ENCODE results near the gene BST2.

BST2 gene

DNA sequence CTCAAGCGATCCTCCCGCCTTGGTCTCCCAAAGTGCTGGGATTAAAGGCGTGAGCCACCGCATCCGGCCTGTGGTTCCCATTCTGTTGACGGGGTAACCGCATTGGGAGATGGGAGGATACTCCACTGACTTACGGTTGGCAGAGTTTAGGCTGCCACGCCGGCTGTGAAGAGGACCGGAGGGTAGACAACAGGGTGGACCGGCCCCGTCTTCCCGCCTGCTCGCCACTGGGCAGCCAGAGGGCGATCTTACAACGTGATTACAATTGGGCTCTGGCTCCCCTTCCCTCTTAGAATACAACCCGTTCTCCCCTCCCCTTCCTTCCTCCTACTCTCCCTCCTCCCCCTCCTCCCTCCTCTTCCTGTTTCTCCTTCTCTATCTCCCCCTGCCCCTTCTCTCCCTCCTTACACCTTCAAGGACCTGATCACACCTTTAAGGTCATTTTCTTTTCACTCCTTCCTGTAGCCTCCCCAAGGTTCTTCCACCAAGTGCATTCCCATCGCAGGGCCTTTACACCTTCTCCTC is 10.5 kb downstream of the BST2 start:
- ATAC-seq: no peak
- TF ChIP-seq, protein P1, sequence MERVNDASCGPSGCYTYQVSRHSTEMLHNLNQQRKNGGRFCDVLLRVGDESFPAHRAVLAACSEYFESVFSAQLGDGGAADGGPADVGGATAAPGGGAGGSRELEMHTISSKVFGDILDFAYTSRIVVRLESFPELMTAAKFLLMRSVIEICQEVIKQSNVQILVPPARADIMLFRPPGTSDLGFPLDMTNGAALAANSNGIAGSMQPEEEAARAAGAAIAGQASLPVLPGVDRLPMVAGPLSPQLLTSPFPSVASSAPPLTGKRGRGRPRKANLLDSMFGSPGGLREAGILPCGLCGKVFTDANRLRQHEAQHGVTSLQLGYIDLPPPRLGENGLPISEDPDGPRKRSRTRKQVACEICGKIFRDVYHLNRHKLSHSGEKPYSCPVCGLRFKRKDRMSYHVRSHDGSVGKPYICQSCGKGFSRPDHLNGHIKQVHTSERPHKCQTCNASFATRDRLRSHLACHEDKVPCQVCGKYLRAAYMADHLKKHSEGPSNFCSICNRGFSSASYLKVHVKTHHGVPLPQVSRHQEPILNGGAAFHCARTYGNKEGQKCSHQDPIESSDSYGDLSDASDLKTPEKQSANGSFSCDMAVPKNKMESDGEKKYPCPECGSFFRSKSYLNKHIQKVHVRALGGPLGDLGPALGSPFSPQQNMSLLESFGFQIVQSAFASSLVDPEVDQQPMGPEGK (CRISPR knock-in tag; IDR thresholded peaks at IDR 0.05; ENCODE audit: borderline replicate concordance): no peak
- TF ChIP-seq GLIS3 (CRISPR knock-in tag; IDR thresholded peaks at IDR 0.05) (no peak), ZFP30 (CRISPR knock-in tag; IDR thresholded peaks at IDR 0.05) (no peak), ZNF565 (CRISPR knock-in tag; conservative IDR thresholded peaks at IDR 0.05; ENCODE audit: low read depth) (no peak), PPARA (CRISPR knock-in tag; IDR thresholded peaks at IDR 0.05; ENCODE audit: borderline replicate concordance) (no peak), ZNF70 (CRISPR knock-in tag; IDR thresholded peaks at IDR 0.05) (peak; percentile 77)

DNA sequence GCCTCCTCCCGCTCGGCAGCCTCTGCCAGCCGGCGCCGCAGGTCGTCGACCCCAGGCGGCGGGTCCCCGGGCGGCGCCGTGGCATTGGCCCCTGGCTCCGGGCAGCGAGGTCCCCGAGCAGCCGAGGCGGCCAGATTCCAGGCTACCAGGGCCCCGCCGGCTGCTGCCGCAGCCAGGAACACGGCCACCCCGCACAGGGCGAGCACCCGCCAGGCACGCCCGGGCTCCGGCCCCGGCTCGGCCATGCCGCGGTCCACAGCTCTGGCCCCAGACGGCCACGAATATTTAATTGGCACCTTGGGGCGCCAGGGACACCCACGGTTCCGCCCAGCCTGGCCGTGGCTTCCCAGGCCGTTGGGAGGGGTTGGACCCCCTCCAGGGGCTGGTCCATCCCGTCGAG is 11.5 kb downstream of the BST2 start, which contains the start of gene CCDC194:
CCDC194 (minus strand) TSS at position 283 of the 400 bp plus-strand sequence; CDS start at position 245, 38 bp downstream.
- ATAC-seq: no peak
- TF ChIP-seq ZFP3 (CRISPR knock-in tag; IDR thresholded peaks at IDR 0.05): no peak
- TF ChIP-seq ZFP30 (CRISPR knock-in tag; IDR thresholded peaks at IDR 0.05): no peak
- no peak for TF ChIP-seq PPARA (CRISPR knock-in tag; IDR thresholded peaks at IDR 0.05; ENCODE audit: borderline replicate concordance)
- no peak for TF ChIP-seq ZNF8 (CRISPR knock-in tag; IDR thresholded peaks at IDR 0.05)
- TF ChIP-seq GLIS3 (CRISPR knock-in tag; IDR thresholded peaks at IDR 0.05): no peak
- TF ChIP-seq POU6F1 (CRISPR knock-in tag; IDR thresholded peaks at IDR 0.05; ENCODE audit: borderline replicate concordance, low read depth): no peak
- no peak for TF ChIP-seq ARNTL (CRISPR knock-in tag; IDR thresholded peaks at IDR 0.05; ENCODE audit: borderline replicate concordance, low read depth)
- TF ChIP-seq SNAI2 (CRISPR knock-in tag; IDR thresholded peaks at IDR 0.05): no peak
- TF ChIP-seq ZNF70 (CRISPR knock-in tag; IDR thresholded peaks at IDR 0.05): no peak
- TF ChIP-seq, protein P1 (CRISPR knock-in tag; IDR thresholded peaks at IDR 0.05; ENCODE audit: borderline replicate concordance): no peak
- TF ChIP-seq, protein P2, sequence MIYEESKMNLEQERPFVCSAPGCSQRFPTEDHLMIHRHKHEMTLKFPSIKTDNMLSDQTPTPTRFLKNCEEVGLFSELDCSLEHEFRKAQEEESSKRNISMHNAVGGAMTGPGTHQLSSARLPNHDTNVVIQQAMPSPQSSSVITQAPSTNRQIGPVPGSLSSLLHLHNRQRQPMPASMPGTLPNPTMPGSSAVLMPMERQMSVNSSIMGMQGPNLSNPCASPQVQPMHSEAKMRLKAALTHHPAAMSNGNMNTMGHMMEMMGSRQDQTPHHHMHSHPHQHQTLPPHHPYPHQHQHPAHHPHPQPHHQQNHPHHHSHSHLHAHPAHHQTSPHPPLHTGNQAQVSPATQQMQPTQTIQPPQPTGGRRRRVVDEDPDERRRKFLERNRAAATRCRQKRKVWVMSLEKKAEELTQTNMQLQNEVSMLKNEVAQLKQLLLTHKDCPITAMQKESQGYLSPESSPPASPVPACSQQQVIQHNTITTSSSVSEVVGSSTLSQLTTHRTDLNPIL (CRISPR knock-in tag; IDR thresholded peaks at IDR 0.05; ENCODE audit: low read depth): no peak
- no peak for TF ChIP-seq RARB (CRISPR knock-in tag; IDR thresholded peaks at IDR 0.05)
- no peak for TF ChIP-seq ZNF565 (CRISPR knock-in tag; conservative IDR thresholded peaks at IDR 0.05; ENCODE audit: low read depth)
- no peak for TF ChIP-seq TSHZ2 (CRISPR knock-in tag; IDR thresholded peaks at IDR 0.05)
- no peak for TF ChIP-seq BACH2 (CRISPR knock-in tag; IDR thresholded peaks at IDR 0.05; ENCODE audit: borderline replicate concordance)

GRCh38 chr19:17393002-17393401 is 12.4 kb downstream of the BST2 start:
- no peak for ATAC-seq
- no peak for TF ChIP-seq SNAI2 (CRISPR knock-in tag; IDR thresholded peaks at IDR 0.05)
- no peak for TF ChIP-seq TCF4 (CRISPR knock-in tag; IDR thresholded peaks at IDR 0.05; ENCODE audit: borderline replicate concordance)
- TF ChIP-seq, protein P2 (CRISPR knock-in tag; IDR thresholded peaks at IDR 0.05; ENCODE audit: low read depth): no peak
- no peak for TF ChIP-seq POU6F1 (CRISPR knock-in tag; IDR thresholded peaks at IDR 0.05; ENCODE audit: borderline replicate concordance, low read depth)
- TF ChIP-seq ARNTL (CRISPR knock-in tag; IDR thresholded peaks at IDR 0.05; ENCODE audit: borderline replicate concordance, low read depth): no peak
- no peak for TF ChIP-seq ESRRG (CRISPR knock-in tag; IDR thresholded peaks at IDR 0.05)
- TF ChIP-seq ZFP3 (CRISPR knock-in tag; IDR thresholded peaks at IDR 0.05): no peak
- TF ChIP-seq CSRNP3 (CRISPR knock-in tag; IDR thresholded peaks at IDR 0.05): no peak
- TF ChIP-seq TOX (CRISPR knock-in tag; IDR thresholded peaks at IDR 0.05; ENCODE audit: borderline replicate concordance): no peak
- TF ChIP-seq CSDC2 (CRISPR knock-in tag; IDR thresholded peaks at IDR 0.05): no peak

Measured in SK-N-SH treated with all-trans-retinoic acid at 6 μM for 48 hours (cell line).